Measurements from ENCODE around the gene UGT1A10. TPM values are rescaled to one million over a fixed set of nuclear protein-coding genes. Genes with fewer than 3 reads are reported as not detected.
"Not testable (repeated sequence)": the region's sequence is repeated elsewhere in the genome, so short reads cannot be mapped to it uniquely, and the experiment has no call there.

The UGT1A10 gene
- total RNA-seq, 1 experiment from 2014 or later = 0.11 TPM

DNA sequence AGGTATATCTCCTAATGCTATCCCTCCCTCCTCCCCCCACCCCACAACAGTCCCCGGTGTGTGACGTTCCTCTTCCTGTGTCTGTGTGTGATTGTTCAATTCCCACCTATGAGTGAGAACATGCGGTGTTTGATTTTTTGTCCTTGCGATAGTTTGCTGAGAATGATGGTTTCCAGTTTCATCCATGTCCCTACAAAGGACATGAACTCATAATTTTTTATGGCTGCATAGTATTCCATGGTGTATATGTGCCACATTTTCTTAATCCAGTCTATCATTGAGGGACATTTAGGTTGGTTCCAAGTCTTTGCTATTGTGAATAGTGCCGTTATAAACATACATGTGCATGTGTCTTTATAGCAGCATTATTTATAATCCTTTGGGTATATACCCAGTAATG lies 64.6 kb downstream of the UGT1A10 start:
- H3K4me2 ChIP-seq (ENCODE audit: low read depth, low read length, poor library complexity, severe bottlenecking); H2AFZ ChIP-seq (ENCODE audit: low read length); H3K4me3 ChIP-seq (ENCODE audit: low read length); DNase-seq; H3K9me3 ChIP-seq (ENCODE audit: low read length); H3K4me1 ChIP-seq (ENCODE audit: low read length); H3K79me2 ChIP-seq (ENCODE audit: low read length); H3K36me3 ChIP-seq (ENCODE audit: insufficient read depth, low read length); H3K27me3 ChIP-seq (ENCODE audit: low read length); H3K9ac ChIP-seq (ENCODE audit: low read length); H4K20me1 ChIP-seq (ENCODE audit: insufficient read depth, low read depth, low read length); H3K9me2 ChIP-seq (replicated peaks; ENCODE audit: insufficient read depth, low read length); H3K27ac ChIP-seq (ENCODE audit: low read length): not testable (repeated sequence)

DNA sequence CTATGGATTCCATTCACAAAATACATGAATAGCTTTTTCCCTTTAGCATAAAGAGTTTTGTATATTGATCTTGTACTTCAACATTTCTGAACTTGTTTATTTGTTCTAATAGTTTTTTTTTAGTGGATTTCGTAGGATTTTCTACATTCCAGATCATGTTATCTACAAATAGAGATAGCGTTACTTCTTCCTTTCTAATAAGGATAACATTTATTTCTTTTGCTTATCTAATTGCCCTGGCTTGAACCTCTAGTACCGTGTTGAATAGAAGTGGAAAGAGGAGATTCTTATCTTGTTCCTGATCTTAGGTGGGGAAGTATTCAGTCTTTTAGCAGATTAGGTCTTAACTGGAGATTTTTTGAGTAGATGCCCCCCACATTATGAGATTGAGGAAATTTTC lies 66.0 kb downstream of the UGT1A10 start:
- Histone ChIP-seq H4K20me1 (ENCODE audit: insufficient read depth, low read depth, low read length) (no peaks in the 10 kb centered on the region), H3K4me1 (ENCODE audit: low read length) (no peaks in the 10 kb centered on the region), H3K4me3 (ENCODE audit: low read length) (no peak overlapping the region), H2AFZ (ENCODE audit: low read length) (no peak overlapping the region), H3K79me2 (ENCODE audit: low read length) (no peaks in the 10 kb centered on the region), H3K36me3 (ENCODE audit: insufficient read depth, low read length) (no peaks in the 10 kb centered on the region), H3K27ac (ENCODE audit: low read length) (no peak overlapping the region), H3K27me3 (ENCODE audit: low read length) (no peaks in the 10 kb centered on the region), H3K9ac (ENCODE audit: low read length) (no peak overlapping the region), H3K4me2 (ENCODE audit: low read depth, low read length, poor library complexity, severe bottlenecking) (no peak overlapping the region), H3K9me3 (ENCODE audit: low read length) (no peaks in the 10 kb centered on the region), H3K9me2 (replicated peaks; ENCODE audit: insufficient read depth, low read length) (no peaks in the 10 kb centered on the region)
- no peak for DNase-seq

DNA sequence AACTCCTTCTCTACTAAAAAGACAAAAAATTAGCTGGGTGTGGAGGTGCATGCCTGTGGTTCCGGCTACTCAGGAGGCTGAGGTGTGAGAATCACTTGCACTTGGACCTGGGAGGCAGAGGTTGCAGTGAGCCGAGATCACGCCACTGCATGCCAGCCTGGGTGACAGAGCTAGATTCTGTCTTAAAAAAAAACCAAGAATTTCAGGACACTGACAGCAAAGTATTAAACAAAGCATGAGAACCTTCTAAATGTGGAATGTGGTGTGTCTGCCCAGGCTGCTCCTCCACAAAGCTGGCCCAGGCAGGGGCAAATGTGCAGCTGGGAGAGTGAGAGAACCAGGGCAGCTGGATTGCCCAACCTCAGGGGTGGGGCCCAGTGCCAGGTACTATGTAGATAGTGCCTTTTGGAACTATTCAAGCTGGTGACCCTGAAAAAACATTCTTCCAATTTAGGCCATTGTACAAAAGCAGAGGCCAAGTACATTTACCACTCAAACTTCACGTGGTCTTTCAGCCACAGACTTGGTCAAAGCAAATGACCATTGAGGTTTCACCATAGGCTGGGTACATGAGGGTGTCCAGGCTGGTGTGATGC lies 69.8 kb downstream of the UGT1A10 start:
- no peaks in the 10 kb centered on the region for H4K20me1 ChIP-seq (ENCODE audit: insufficient read depth, low read depth, low read length)
- no peaks in the 10 kb centered on the region for H3K4me1 ChIP-seq (ENCODE audit: low read length)
- H3K4me3 ChIP-seq (ENCODE audit: low read length) = no peak overlapping the region
- no peaks in the 10 kb centered on the region for H3K27me3 ChIP-seq (ENCODE audit: low read length)
- no peaks in the 10 kb centered on the region for H3K79me2 ChIP-seq (ENCODE audit: low read length)
- no peaks in the 10 kb centered on the region for H3K36me3 ChIP-seq (ENCODE audit: insufficient read depth, low read length)
- no peak overlapping the region for H2AFZ ChIP-seq (ENCODE audit: low read length)
- no peak overlapping the region for H3K27ac ChIP-seq (ENCODE audit: low read length)
- DNase-seq = no peak
- no peaks in the 10 kb centered on the region for H3K9me2 ChIP-seq (replicated peaks; ENCODE audit: insufficient read depth, low read length)
- H3K4me2 ChIP-seq (ENCODE audit: low read depth, low read length, poor library complexity, severe bottlenecking) = no peak overlapping the region
- H3K9ac ChIP-seq (ENCODE audit: low read length) = no peak overlapping the region
- H3K9me3 ChIP-seq (ENCODE audit: low read length) = no peaks in the 10 kb centered on the region

DNA sequence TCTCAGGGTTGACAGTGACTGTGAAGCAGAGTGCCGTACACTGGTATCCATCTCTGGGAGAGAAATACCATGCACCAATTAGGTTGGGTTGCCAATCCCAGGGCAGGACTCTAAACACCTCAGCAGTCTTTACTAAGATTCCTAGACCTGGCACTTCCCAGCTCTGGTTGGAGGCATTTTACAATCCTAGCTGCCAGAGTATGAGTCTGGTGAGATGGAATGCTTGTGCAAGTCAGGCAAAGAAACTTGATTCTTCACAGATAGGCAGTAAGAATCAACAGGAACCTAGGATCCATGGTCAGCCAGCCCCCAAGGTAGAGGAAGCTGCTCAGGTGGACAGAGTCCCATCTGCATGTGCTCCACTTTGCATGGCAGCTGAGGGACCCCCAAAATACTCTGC lies 70.5 kb downstream of the UGT1A10 start:
- Histone ChIP-seq H3K79me2 (ENCODE audit: low read length) (no peaks in the 10 kb centered on the region), H3K4me3 (ENCODE audit: low read length) (no peak overlapping the region), H3K27ac (ENCODE audit: low read length) (no peak overlapping the region), H3K9me2 (replicated peaks; ENCODE audit: insufficient read depth, low read length) (no peaks in the 10 kb centered on the region), H3K4me2 (ENCODE audit: low read depth, low read length, poor library complexity, severe bottlenecking) (no peak overlapping the region), H3K4me1 (ENCODE audit: low read length) (no peaks in the 10 kb centered on the region), H3K27me3 (ENCODE audit: low read length) (no peaks in the 10 kb centered on the region), H3K9me3 (ENCODE audit: low read length) (no peaks in the 10 kb centered on the region), H3K36me3 (ENCODE audit: insufficient read depth, low read length) (no peaks in the 10 kb centered on the region), H2AFZ (ENCODE audit: low read length) (no peak overlapping the region), H4K20me1 (ENCODE audit: insufficient read depth, low read depth, low read length) (no peaks in the 10 kb centered on the region), H3K9ac (ENCODE audit: low read length) (no peak overlapping the region)
- DNase-seq = no peak

DNA sequence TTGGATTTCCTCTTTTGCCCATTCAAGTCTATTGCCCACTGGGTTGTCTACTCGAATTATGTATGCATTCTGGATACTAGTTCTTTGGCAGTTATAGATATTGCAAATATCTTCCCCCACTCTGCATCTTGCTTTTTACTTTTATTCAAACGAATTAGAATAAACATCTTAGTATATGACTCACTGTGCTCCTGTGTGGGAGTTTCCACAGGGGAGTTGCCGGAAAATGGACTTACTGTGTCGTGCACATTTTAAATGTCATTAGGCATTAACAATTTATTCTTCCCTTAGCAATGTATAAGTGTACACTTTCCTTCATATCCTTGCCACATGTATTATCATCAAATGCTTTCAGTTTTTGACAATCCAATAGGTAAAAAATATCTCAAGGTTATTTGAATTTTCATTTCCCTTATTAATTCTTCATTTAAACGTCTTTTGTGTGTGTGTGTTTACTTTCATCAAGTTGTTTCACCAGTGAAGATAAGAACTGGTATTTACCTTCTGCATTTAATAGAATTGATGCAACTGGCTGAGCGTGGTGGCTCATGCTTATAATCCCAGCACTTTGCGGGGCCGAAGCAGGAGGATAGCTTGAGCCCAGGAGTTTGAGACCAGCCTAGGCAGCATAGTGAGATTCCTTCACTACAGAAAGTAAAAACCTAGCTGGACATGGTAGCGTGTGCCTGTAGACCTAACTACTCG lies 71.8 kb downstream of the UGT1A10 start:
- no peaks in the 10 kb centered on the region for H3K4me1 ChIP-seq (ENCODE audit: low read length)
- no peaks in the 10 kb centered on the region for H4K20me1 ChIP-seq (ENCODE audit: insufficient read depth, low read depth, low read length)
- no peak overlapping the region for H2AFZ ChIP-seq (ENCODE audit: low read length)
- no peaks in the 10 kb centered on the region for H3K27me3 ChIP-seq (ENCODE audit: low read length)
- no peaks in the 10 kb centered on the region for H3K36me3 ChIP-seq (ENCODE audit: insufficient read depth, low read length)
- H3K9ac ChIP-seq (ENCODE audit: low read length) = no peak overlapping the region
- H3K9me3 ChIP-seq (ENCODE audit: low read length) = no peaks in the 10 kb centered on the region
- H3K27ac ChIP-seq (ENCODE audit: low read length) = no peak overlapping the region
- H3K9me2 ChIP-seq (replicated peaks; ENCODE audit: insufficient read depth, low read length) = no peaks in the 10 kb centered on the region
- H3K79me2 ChIP-seq (ENCODE audit: low read length) = no peaks in the 10 kb centered on the region
- no peak for DNase-seq
- no peak overlapping the region for H3K4me2 ChIP-seq (ENCODE audit: low read depth, low read length, poor library complexity, severe bottlenecking)
- H3K4me3 ChIP-seq (ENCODE audit: low read length) = no peak overlapping the region

DNA sequence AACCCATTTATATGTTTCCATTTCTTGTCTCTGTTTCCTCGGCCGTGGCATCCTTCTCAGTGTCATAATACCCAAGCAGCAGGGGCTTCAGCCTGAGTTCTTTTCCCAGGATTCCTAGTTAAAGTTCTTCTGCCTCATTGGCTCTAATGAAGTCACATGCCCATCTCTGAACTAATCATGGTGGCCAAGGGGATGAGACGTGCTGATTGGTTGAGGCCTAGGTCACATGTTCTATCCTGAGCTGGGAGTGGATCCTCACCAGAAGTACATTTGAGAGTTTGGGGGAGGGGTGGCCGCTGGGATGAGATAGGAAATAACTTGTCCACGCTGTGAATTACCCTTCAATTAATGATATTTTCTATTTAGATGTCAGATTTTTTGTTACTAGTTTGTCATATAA lies 72.7 kb downstream of the UGT1A10 start:
- no peaks in the 10 kb centered on the region for H4K20me1 ChIP-seq (ENCODE audit: insufficient read depth, low read depth, low read length)
- H3K4me2 ChIP-seq (ENCODE audit: low read depth, low read length, poor library complexity, severe bottlenecking) = no peak overlapping the region
- H3K27me3 ChIP-seq (ENCODE audit: low read length) = no peaks in the 10 kb centered on the region
- no peak overlapping the region for H3K4me3 ChIP-seq (ENCODE audit: low read length)
- peak; percentile 42 for DNase-seq
- no peak overlapping the region for H3K27ac ChIP-seq (ENCODE audit: low read length)
- H3K9me2 ChIP-seq (replicated peaks; ENCODE audit: insufficient read depth, low read length) = no peaks in the 10 kb centered on the region
- no peak overlapping the region for H2AFZ ChIP-seq (ENCODE audit: low read length)
- H3K9ac ChIP-seq (ENCODE audit: low read length) = no peak overlapping the region
- H3K36me3 ChIP-seq (ENCODE audit: insufficient read depth, low read length) = no peaks in the 10 kb centered on the region
- H3K79me2 ChIP-seq (ENCODE audit: low read length) = no peaks in the 10 kb centered on the region
- no peaks in the 10 kb centered on the region for H3K4me1 ChIP-seq (ENCODE audit: low read length)
- no peaks in the 10 kb centered on the region for H3K9me3 ChIP-seq (ENCODE audit: low read length)

DNA sequence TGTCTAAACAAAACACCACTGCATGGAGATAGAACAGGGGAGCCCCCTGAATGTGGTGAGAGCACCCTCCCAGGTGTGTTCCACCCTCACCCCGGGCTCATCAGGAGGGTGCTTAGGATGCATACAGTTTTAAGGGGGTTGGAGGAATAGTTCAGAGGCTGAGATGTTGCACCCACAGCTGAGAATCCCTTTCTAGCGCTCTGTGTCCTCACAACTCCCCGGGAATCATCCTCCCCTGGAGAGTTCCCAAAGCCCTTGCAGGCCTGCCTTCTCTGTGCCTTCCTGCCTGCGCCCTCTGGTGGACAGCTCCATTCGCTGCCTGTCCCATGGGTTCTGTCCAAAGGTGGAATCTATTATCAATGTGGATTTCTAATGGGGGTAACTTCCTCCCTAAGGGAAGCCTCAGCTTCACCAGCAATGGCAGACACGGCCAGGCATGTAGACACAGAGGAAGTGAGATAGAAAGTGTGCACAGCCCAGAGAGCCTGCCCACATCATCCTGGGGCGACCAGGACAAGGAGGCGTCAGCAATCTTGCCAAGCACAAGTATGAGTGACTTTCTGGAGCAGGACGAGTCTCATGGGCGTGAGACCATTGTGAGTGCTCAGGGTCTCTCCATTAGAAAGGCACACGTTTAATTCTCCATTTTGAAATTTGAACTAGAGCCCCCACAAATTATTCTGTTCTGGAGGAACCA lies 75.2 kb downstream of the UGT1A10 start:
- H3K4me3 ChIP-seq (ENCODE audit: low read length) = no peak overlapping the region

DNA sequence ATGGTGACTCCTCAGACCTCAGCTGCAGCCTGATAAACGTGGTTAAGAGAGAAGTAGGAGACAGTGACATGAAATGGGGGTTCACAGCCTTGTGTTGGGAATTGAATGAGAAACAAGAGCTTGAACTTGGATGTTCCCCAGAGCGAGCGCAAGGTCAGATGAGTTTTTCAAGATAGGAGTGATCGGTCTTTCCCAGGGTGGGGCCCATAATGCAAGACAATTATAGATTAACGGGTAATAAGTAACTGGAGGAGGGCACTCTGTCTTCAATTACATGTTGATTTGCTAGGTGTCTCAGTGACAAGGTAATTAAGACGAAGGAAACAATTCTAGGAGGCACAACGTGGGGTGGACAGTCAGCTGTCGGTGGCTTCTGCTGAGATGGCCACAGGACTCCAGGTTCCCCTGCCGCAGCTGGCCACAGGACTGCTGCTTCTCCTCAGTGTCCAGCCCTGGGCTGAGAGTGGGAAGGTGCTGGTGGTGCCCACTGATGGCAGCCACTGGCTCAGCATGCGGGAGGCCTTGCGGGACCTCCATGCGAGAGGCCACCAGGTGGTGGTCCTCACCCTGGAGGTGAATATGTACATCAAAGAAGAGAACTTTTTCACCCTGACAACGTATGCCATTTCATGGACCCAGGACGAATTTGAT lies 76.5 kb downstream of the UGT1A10 start, which contains the start of gene UGT1A5:
UGT1A5 (plus strand) TSS at position 297 of the 651 bp plus-strand sequence; CDS start at position 382, 85 bp downstream.
- no peak within 1 kb of the TSS for H3K27ac ChIP-seq (ENCODE audit: low read length)
- no peak within 1 kb of the TSS for H3K9ac ChIP-seq (ENCODE audit: low read length)
- no peak within 1 kb of the TSS for H2AFZ ChIP-seq (ENCODE audit: low read length)
- no peaks in the 10 kb centered on the region for H3K4me1 ChIP-seq (ENCODE audit: low read length)
- H3K9me3 ChIP-seq (ENCODE audit: low read length) = no peaks in the 10 kb centered on the region
- no peak within 1 kb of the TSS for H3K4me2 ChIP-seq (ENCODE audit: low read depth, low read length, poor library complexity, severe bottlenecking)
- no peaks in the 10 kb centered on the region for H3K36me3 ChIP-seq (ENCODE audit: insufficient read depth, low read length)
- no peaks in the 10 kb centered on the region for H3K9me2 ChIP-seq (replicated peaks; ENCODE audit: insufficient read depth, low read length)
- peak; percentile 21 for DNase-seq
- no peaks in the 10 kb centered on the region for H3K27me3 ChIP-seq (ENCODE audit: low read length)
- no peaks in the 10 kb centered on the region for H4K20me1 ChIP-seq (ENCODE audit: insufficient read depth, low read depth, low read length)
- H3K4me3 ChIP-seq (ENCODE audit: low read length) = no peak within 1 kb of the TSS
- H3K79me2 ChIP-seq (ENCODE audit: low read length) = no peaks in the 10 kb centered on the region

More for the DNA sequence above, 75.2 kb downstream of the UGT1A10 start:
- Histone ChIP-seq H3K9me3 (ENCODE audit: low read length) (no peaks in the 10 kb centered on the region), H3K27ac (ENCODE audit: low read length) (no peak overlapping the region), H3K36me3 (ENCODE audit: insufficient read depth, low read length) (no peaks in the 10 kb centered on the region), H3K4me2 (ENCODE audit: low read depth, low read length, poor library complexity, severe bottlenecking) (no peak overlapping the region), H3K4me1 (ENCODE audit: low read length) (no peaks in the 10 kb centered on the region), H3K27me3 (ENCODE audit: low read length) (no peaks in the 10 kb centered on the region), H3K9ac (ENCODE audit: low read length) (no peak overlapping the region), H3K9me2 (replicated peaks; ENCODE audit: insufficient read depth, low read length) (no peaks in the 10 kb centered on the region), H3K79me2 (ENCODE audit: low read length) (no peaks in the 10 kb centered on the region), H4K20me1 (ENCODE audit: insufficient read depth, low read depth, low read length) (no peaks in the 10 kb centered on the region), H2AFZ (ENCODE audit: low read length) (no peak overlapping the region)
- DNase-seq = peak; percentile 84

All from Karpas-422 (cell line).